IPS-NIHi7 (cell line): ENCODE measurements around the gene COL13A1.

Source experiments
- DNase-seq: peaks from one replicate; pipeline ENCODE4 v3.0.0; 2012; ENCODE audit warnings: mixed read lengths; ENCODE audit errors: extremely low spot score

Gene COL13A1

DNA sequence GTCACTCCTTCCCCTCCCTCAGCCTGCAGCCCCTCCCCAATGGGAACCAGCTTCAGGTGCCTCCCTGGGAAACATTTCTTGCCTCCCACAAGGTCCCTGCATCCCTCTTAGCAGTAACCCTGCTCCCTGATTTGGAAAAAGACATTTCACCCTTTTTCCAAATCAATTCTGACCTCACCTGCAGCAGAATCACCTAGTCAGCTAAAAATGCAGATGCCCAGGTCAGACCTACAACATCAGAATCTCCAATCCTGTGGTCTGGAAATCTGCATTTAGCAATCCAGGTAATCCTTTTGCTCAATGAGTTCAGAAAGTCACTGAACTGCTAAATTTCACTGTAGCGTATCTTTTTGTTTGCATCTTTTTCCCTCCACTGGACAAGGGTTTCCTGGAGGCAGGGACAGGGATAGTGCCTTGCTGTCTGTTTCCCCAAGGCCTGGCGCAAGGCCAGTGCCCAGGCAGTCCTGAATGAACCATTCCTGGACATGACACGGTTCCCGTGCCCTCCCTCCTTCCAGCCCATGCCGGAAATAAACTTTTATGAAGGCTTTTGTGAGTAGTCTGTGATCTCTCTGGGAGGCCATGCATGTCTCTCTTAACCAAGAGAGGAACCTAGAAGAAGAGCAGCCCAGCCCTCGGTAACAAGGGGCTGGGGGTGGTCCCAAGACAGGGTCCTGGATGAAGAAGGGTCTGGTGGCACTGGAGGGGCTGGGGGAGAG lies 44.0 kb downstream of the COL13A1 start:
- DNase-seq: no peak

DNA sequence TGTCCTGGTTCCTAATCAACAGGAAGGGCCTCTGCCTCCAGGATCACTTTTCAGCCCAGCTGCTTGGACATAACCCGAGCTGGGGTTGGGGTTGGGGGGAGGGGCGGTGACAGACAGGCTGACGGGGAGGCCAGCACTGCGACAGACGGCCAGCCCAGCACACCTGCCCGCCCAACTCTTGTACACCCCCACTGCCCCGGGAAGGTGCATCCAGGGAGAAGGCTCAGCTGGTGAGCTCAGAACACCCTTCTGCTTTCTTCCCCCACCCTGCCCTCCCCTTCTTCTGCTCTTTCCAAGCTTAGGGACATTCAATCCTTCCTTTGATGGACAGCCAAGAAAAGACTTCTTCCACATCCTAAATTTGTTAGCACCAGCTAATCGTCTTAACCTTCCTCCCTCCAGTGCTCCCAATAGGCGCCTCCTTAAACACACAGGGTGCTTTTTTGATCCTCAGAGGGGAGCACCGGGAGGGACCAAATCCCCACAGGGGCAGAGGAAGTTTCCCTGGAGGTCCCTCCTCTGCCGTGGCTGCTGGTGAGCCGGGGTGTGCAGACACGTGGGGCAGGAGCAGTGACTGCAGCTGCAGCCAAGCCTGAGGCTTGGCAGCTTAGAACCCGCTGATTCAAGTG lies 44.7 kb downstream of the COL13A1 start:
- DNase-seq: no peak

DNA sequence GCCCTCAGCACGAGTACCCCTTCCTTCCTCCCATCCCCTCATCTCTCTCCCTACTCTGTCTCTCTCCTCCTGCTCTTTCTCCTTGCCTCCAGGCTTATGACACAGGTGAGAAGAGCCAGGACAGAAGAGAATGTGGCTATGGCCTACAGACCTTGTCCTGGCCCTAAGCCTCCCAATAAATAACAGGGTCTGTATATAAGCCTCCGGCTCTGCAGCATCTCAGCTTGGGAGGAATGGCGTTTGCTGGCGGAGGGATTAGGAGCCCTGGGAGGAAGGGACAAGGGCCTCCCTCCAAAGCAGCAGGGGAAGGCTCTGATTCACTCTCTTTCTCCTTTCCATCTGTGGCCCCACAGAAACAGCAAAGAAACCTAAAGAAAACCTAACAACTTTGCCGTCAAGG lies 45.8 kb downstream of the COL13A1 start:
- DNase-seq: no peak

DNA sequence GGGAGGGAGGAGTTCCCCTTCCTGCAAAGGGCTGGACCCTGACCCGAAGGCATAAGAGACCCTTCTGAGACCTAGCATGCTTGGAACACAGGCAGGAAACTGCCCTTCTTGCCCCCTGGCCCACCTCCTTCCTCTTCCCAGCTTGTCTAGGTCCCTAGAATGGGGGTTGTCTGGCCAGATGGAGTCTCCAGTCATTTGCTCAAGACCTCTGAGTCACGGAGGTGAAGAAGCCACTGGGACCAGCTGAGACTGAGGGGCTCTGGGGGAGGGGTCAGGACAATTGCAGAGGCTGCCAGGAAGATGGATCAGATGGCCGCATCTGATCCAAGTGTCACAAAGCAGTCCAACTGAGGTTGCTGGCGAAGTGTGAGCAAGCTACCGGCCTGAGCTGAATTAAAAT lies 46.2 kb downstream of the COL13A1 start:
- no peak for DNase-seq

DNA sequence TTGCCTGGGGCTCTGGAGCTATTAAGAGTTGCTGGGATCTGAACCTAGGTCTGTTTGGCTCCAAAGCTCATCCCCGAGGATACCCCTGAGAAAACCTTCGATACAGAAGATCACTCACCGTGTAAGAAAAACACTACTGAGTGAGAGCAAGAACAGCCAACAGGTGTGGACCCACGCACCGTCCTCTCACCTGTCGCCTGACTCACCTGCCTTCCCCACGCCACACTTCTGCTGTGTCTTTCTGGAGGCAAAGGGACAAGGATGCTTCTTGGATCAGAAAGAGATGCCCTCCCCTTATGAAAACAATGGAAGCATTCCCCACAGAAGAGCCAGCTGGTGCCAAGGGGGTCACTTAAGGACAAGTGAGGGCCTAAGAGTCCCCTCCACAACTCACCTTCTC lies 46.7 kb downstream of the COL13A1 start:
- DNase-seq: no peak

DNA sequence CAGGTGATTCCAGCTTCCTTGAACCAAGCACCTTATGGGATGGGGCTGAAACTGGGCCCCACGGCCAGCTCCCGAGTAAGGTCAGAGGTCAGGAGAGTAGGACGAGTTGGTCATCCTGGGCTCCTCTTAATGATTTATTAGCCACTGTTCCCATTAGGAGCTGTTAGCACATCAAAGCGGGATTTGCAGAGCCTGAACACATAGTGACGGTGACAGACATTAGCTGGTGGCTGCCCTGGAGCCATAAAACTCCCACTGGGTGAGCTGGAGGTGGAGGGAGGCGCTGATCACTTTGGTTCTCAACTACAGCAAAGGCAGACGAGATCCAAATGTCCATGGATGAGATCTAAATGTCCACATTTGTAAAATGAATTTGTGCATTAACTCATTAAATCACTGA lies 48.1 kb downstream of the COL13A1 start:
- DNase-seq: no peak

DNA sequence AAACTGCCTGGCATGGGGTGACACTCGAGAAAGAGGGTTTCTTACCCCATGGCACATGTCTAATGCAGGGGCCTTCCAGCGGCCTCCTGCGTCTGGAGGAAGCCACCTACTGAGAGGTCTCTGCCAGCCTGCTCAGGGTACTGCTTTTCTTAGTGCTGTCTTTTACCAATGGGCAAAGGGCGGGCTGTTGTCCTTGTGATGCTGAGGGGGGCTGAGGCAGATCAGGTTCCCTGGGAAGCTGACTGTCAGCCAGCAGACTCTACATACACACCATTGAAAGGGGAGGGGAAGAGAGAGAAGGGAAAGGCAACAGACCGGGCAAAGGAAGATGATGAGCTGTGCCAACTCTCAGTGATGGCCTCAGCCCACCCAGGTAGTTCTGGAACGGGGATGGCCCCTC lies 48.7 kb downstream of the COL13A1 start:
- DNase-seq: no peak

DNA sequence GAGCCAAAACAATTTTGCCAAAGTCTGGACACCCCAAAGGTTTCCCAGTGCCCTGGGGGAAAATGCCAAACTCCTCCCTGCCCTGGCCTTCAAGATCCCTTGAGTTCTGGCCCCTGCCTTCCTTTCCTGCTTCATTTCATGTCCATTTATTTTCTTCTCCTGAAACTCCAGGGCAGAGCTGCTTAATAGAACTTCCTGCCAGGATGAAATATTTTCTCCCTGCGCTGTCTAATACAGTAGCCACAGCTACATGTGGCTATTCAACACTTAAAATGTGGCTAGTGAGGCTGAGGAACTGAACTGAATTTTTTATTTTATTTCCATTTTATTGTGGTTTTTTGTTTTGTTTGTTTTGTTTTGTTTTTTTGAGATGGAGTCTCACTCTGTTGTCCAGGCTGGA lies 49.6 kb downstream of the COL13A1 start:
- DNase-seq: no peak

DNA sequence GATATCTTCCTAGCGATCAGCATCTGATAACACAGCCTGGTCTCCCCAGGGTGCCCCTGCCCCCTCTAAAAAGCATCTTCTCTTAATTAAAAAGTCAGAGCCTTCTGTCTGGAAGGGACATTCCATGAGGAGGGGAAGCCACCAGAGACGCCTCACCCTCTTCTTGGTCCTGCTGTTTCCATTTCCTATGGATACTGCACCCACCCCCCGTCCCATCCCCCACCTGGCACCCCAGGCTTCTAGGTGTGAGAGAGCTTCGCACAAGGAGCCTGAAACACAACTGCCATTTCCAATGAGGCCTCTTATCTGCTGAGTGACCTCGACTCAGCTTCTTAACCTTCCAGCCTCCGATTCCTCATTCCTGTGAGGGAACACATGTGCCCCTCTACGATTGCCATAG lies 51.4 kb downstream of the COL13A1 start:
- peak; percentile 56 for DNase-seq

DNA sequence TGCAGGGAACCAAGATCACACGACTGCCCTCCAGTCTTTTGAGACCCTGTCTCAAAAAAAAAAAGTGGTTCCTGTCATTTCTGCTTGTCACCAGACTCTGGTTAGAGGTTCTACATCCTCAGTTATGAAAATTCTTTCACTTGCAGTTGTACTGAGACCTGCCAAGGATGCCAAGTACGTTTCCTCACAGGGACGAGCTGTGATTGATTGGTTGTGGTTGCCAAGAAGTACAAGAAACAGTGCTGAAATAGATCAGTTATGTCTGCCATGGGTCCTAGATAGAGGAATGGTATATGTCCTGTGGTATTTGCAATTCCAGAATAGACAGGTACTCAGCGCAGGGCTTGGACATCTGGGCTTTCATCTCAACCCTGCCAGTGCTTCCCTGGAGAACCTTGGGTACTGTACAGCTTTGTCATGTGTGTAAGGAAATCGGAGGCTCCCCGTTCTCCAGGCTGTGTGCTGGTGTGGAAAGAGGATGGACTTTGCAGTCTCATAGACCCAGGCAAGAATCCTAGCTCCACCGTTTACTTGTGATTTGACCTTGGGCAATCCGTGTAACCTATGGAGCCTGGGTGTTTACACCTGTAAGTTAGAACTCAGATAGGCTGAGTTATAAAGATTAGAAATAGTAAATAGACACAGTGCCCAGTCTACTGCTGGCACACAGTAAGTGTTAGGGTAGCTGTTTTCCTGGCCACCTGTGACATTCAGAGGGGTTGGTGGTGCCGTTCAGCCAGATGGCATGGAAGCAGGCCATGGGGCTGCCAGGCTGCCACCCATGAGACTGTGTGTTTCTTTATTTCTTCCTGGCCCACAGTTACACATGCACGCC lies 53.0 kb downstream of the COL13A1 start:
- DNase-seq: no peak

DNA sequence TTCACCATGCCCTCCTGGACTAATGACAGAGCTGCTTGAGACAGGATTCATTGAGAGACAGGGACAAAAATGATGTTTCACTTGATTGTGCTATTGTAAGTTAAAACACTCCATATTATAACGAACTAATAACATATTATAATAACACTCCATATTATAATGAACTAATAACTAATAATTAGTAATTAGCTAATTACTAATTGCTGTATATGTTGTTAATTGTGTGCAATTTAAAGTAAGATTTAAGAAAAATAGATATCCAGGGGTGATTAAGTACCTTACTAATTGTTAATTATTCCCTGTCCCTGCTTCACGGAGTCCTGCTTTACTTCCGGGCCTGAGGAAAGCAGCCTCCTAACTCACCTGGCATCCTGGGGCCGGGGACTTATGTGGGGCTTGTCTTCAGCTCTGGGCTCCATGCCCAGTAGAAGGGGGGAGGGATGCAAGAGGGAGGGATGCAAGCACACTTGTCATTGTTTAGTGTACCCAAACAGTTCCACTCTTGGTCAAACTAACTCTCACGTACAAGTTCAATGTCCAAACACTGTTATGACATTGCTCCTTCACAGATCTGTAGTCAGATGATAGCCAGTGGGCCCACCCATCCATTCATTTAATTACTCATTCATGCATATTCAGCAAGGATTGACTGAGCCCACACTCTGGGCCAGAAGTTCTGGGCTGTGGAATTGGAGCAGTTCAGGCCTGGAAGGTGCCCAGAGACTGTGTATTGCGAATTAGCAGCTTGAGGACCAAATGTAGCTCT lies 53.8 kb downstream of the COL13A1 start:
- DNase-seq: no peak

DNA sequence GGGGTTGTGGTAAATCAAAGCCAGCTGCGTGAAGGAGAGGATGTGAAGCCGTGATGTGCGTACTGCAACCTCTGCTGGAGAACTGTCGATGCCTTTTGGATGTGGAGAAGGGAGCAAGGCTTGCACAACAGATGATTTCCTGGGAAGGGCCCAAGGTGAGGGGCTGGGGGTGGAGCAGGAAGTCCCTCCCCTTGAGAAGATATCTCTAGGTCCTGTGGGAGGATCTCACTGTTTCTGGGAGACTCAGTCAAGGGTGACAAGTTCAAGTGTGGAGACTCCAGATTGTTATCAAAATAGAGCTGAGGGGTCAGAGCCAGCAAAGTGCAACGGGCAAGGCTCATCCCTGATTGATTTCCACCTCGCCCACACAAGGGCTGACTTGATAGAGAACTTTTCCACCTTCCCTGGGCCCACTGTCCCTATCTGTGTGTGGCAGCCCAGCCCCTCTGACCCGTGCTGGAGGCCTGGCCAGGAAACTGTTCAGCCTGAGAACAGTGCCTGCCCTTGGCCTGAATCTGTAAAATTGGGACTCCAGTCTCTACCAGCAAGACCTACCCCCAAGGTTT lies 55.0 kb downstream of the COL13A1 start:
- DNase-seq: no peak

DNA sequence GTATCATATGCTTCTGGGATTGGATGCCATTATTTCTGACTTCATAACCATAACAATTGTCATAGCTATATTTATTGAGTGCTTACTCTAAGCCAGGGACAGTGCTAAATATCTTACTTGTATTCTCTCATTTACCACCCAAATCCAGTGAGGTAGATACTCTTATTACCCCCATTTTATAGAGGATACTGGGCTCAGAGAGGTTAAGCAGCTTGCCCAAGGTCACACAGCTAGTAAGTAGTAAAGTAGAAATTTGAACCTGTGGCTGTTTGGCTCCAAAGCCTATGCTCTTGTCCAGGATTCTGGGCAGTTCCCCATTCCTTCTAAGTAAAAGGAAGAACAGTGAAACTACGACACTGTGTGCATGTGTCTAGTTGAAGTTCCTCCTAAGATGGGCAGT lies 56.5 kb downstream of the COL13A1 start:
- DNase-seq: no peak

DNA sequence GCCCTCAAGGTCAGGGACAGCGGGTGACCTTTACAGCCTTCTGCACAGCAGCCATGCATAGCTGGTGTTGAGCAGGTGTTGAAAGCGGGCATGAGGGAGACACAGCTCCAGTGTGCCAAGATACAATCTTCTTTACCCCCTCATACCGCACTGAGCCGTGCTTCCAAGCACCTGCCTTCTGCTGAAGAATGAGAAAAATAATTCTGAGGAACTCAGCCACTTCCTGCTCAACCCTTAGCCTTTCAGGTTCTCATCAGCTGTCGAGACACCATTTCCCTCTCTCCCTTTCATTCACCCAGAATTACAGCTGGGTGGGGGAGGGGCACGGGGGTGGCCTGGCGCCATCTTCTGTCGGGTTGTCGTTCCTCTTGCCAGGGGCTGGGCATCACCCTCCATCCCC lies 58.6 kb downstream of the COL13A1 start:
- no peak for DNase-seq

DNA sequence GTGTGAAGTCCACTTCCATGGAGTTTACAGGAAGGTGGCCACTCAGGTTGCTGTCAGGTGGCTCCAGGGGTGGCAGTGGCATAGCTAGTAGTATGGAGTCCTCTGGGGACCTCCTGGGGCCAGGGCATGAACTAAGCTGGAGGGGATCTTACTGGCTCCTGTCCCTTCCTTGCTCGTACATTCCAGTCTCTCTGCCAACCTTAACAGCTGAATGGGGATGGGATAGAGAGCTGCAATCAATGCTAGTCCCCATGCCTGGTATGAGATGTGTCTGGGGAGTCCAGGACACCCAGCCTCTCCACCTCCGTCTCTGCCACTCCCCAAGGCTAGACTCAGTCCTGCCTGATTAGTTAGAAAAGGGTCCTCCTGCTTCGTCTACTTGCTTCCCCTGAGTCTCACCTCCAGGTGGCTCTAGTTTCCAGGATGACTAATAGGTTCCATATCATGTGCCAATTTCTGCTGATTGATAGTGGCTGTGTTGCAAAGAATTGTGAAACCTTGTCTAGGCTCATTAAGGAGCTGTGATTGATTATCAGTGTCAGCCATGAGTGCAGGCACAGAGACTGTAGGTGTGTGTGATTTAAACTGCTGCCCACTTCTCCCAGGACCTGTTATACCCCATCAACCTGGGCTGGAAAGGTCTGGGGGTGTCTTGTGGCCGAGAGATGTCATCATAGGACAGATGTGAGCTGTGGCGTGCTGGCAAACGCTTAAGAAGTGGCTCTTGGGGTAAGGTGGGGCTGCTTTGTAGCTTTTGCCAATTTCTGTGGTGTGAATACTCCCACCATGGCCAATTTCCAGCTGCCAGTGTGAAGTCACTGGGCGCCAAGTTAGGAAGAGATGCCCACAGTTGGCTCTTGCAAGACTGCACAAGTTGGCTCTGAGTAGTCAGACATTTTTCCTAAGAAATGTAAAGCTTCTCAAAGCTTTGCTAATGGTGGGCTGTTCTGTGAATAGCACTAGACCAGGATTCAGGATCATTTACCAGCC lies 59.8 kb downstream of the COL13A1 start:
- DNase-seq: peak; percentile 47

DNA sequence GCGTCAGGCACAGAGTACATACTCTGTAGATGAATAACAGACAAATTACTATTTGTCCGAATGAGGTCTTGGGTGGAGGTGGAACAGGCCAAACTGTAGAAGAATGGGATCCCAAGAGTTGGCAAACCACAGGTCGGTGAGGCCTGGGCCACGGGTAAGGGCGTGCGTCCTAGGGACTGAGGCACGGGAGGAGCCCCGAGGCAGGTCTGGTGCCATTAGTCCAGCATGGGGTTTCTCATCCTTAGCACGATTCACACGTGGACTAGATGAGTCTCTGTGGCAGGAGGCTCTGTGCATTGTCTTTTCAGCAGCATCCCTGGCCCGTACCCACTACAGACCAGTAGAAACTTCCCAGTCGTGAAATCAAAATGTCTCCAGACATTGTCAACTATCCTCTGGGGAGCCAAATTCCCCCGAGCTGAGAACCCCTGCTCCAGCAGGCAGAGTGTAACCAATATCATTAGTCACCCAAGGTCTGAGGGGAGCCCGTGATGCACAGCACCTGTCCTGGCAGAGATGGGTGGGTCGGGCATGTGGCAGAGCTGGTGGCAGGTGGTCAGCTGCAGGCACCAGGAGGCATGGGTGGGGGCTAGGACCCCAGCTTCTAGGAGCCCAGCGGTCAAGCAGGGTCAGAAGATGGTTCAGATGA lies 61.3 kb downstream of the COL13A1 start:
- DNase-seq: no peak

DNA sequence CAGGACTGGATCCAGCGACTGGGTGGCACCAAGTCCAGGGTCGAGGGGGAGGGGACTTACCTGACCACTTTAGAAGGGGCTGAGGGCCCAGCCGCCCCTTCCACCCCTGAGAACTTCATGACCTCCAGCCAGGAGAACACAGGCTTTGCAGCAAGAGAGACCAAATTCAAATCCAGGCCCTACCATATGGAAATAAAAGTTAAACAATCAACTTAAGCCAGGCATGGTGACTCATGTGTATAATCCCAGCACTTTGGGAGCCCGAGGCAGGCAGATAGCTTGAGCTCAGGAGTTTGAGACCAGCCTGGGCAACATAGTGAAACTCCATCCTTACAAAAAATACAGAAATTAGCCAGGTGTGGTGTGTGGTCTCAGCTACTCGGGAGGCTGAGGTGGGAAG lies 61.9 kb downstream of the COL13A1 start:
- DNase-seq: no peak

DNA sequence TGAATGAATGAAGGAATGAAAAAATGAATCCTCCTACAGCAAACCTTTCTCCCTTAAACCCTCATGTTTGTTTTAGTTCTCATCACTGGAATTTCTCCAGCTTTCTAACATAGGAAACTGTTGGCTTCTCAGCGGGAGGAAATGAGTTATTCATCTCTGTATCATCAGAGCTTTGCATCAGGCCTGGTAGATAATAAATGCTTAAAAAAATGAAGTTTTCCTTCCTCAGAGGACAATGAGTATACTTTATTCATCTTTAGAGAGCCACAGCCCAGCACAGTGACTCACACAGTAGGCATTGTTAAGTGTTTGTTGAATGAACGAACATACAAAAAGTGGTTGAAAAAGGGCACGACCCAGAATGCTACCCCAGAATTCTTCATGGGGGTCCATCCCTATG lies 62.6 kb downstream of the COL13A1 start:
- no peak for DNase-seq

DNA sequence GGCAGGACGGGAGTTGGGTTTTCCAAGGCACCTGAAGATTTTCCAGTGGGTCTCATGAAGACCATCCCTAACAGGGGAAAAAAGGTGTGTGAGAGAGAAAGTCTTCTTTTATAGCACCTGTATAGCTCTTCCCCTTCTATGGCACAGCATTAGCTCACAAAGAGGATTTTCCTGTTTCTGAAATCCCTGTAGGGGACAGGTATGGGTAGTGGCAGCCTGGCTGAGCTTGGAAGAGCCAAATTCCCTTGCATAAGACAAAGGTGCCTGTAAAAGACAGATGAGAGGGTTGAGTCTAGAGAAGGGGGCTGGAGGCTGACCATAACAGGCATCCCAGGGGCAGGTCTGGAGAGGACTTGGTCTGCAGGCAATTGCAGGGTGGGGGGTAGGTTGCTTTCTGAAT lies 63.7 kb downstream of the COL13A1 start:
- no peak for DNase-seq

DNA sequence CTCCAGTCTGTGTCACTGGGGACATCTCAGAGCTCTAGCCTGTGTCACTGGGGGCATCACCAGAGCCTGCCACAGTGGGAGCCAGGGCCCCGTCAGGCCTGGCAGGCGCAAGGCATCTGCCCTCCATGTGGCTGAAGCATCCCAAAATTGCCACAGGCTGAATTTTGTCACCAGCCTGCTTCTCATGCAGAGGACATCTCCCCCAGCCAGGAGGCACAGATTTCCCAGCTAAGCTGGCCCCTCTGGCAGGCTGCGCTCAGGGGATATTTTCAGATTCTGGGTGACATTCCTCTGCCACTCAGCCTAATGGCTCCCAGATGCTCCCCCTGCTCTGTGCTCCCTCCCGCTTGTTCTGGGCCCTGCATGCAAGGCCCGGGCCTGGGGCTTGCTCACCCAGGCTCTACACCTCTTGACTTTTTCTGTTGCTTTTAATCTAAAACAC lies 64.6 kb downstream of the COL13A1 start:
- DNase-seq: no peak
